ENCODE results near the gene PTH1R.

Gene PTH1R

DNA sequence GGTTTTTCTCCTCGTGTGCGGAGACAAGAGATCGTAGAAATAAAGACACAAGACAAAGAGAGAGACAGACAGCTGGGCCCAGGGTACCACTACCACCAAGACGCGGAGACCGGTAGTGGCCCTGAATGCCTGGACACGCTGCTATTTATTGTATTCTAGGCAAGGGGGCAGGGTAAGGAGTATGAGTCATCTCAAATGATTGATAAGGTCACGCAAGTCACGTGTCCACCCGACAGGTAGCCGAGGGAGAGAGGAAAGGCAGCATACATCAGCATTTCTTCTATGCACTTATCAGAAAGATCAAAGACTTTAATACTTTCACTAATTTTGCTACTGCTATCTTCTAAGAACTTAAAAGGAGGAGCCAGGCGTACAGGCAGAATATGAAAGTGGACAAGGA, 42.5 kb upstream of the PTH1R start:
- DNase-seq (ENCODE audit: low read depth), result no peak
- H3K4me3 ChIP-seq (ENCODE audit: low read depth, low read length), result no peak overlapping the region
- TF ChIP-seq, protein P1, sequence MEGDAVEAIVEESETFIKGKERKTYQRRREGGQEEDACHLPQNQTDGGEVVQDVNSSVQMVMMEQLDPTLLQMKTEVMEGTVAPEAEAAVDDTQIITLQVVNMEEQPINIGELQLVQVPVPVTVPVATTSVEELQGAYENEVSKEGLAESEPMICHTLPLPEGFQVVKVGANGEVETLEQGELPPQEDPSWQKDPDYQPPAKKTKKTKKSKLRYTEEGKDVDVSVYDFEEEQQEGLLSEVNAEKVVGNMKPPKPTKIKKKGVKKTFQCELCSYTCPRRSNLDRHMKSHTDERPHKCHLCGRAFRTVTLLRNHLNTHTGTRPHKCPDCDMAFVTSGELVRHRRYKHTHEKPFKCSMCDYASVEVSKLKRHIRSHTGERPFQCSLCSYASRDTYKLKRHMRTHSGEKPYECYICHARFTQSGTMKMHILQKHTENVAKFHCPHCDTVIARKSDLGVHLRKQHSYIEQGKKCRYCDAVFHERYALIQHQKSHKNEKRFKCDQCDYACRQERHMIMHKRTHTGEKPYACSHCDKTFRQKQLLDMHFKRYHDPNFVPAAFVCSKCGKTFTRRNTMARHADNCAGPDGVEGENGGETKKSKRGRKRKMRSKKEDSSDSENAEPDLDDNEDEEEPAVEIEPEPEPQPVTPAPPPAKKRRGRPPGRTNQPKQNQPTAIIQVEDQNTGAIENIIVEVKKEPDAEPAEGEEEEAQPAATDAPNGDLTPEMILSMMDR (IDR thresholded peaks at IDR 0.05; ENCODE audit: control insufficient read depth, extremely low read depth, insufficient read depth), result no peak

DNA sequence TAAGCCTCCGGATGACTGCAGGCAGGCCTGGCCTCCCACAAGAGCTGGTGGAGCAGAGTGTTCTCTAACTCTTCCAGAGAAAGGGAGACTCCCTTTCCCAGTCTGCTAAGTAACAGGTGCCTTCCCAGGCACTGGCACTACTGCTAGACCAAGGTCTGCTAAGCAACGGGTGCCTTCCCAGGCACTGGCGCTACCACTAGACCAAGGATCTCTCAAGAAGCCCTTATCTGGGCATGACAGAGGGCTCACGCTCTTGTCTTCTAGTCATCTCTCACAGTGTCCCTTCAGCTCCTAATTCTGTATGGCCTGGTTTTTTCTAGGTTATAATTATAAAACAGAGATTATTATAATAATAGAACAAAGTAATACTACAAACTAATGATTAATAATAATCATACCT, 42.0 kb upstream of the PTH1R start:
- TF ChIP-seq, protein P1 (IDR thresholded peaks at IDR 0.05; ENCODE audit: control insufficient read depth, extremely low read depth, insufficient read depth), result no peak
- H3K4me3 ChIP-seq (ENCODE audit: low read depth, low read length), result no peak overlapping the region
- DNase-seq (ENCODE audit: low read depth), result no peak

DNA sequence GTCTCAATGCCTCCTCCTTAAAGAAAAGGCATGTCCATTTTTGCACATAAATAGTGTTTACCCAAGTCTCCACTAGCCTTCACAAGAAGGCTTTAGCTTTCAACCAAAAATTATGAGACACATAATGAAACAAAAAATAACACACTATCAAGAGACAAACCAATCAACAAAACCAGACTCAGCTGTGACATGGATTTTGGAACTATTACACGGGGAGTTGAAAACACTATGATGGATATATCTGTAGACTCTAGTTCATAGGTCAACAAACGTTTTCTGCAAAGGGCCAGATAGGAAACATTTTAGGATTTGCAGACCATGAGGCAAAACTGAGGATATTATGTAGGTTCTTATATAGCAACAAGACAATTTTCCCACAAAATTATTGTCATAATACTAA, 39.2 kb upstream of the PTH1R start:
- no peak for DNase-seq (ENCODE audit: low read depth)
- H3K4me3 ChIP-seq (ENCODE audit: low read depth, low read length), result no peak overlapping the region
- TF ChIP-seq, protein P1 (IDR thresholded peaks at IDR 0.05; ENCODE audit: control insufficient read depth, extremely low read depth, insufficient read depth), result no peak

DNA sequence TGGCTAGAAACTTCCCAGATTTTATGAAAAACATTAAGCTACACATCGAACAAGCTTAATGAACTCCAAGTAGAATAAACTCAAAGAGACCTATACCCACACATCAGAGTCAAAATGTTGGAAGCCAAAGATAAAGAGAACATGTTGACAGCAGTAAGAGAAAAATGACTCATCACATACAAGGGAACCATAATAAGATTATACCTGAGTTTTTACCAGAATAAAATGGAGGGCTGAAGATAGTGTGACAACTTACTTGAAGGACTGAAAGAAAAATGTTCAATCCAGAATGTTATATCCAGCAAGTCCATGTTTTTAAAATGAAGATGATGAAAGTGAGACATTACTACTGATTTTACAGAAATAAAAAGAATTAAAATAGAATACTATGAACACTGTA, 37.0 kb upstream of the PTH1R start:
- no peak for DNase-seq (ENCODE audit: low read depth)
- no peak overlapping the region for H3K4me3 ChIP-seq (ENCODE audit: low read depth, low read length)
- TF ChIP-seq, protein P1 (IDR thresholded peaks at IDR 0.05; ENCODE audit: control insufficient read depth, extremely low read depth, insufficient read depth), result no peak

DNA sequence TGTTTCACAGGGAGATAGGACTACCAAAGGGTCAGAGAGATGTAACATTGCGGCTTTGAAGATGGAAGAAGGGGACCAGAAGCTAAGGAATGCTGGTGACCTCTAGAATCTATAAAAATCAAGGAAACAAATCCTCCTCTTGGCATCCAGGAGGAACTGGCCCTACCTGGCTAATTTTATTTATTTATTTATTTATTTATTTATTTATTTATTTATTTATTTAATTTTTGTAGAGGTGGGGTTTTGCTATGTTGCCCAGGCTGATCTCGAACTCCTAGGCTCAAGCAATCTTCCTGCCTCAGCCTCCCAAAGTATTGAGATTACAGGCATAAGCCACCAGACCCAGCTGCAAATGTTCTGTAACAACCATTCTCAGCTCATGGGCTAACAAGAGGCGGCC, 34.0 kb upstream of the PTH1R start:
- no peak overlapping the region for H3K4me3 ChIP-seq (ENCODE audit: low read depth, low read length)
- TF ChIP-seq, protein P1 (IDR thresholded peaks at IDR 0.05; ENCODE audit: control insufficient read depth, extremely low read depth, insufficient read depth), result no peak
- no peak for DNase-seq (ENCODE audit: low read depth)

DNA sequence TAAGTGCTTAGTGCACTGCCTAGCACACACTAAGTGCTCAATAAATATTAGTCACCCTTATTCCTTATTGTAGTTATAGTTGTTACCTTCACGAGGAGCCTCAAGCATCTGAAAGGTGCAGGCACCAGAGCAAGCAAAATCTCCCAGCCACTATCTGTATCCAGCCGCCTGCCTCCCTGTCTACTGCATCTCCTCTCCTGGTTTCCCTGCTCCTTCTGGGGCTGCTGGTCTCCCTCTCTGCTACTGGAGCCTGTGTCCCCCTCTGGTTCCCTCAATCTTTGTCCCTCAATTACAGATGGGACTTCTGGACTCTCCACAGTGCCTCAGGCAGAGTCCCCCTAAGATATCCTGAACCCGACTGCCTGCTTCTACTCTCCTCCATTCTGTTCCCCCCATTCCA, 33.1 kb upstream of the PTH1R start:
- TF ChIP-seq, protein P1 (IDR thresholded peaks at IDR 0.05; ENCODE audit: control insufficient read depth, extremely low read depth, insufficient read depth), result no peak
- DNase-seq (ENCODE audit: low read depth), result no peak
- no peak overlapping the region for H3K4me3 ChIP-seq (ENCODE audit: low read depth, low read length)

DNA sequence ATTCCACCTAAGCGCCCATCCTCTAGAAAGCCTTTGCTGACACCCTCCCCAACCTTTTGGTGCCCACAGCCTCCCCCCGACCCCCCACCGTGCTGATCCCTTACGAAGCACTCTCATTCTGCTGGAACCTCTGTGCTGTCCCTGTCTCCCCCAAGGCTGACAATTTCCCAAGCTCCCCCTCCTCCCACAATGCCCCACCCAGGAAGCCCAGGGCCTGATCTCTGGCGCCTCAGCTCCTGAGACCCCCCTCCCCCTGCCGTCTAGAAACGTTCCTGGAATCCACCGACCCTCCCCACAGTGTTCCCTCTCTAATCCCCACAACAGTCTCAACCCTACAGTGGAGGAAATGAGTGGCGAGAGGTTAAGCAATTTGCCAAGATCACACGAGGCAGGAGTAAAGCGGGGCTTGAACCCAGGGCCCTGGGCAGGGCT, 32.6 kb upstream of the PTH1R start:
- TF ChIP-seq, protein P1 (IDR thresholded peaks at IDR 0.05; ENCODE audit: control insufficient read depth, extremely low read depth, insufficient read depth), result no peak
- no peak for DNase-seq (ENCODE audit: low read depth)
- no peak overlapping the region for H3K4me3 ChIP-seq (ENCODE audit: low read depth, low read length)
